Ammon's horn (tissue), 1 donor: ENCODE results near the gene EIF2B5.

Experiments used
- DNase-seq: peaks from one replicate; pipeline ENCODE4 v3.0.0-alpha.2; 2016; ENCODE audit warnings: low spot score

EIF2B5 gene

GRCh38 chr3:184174284-184174645 lies 39.1 kb downstream of the EIF2B5 start:
- DNase-seq, result no peak

- DNase-seq, result peak; percentile 99
Measured at GRCh38 chr3:184174646-184175492, 39.7 kb downstream of the EIF2B5 start, which contains the start of gene AP2M1. Gene AP2M1 (plus strand): TSS chr3:184174855. CDS start chr3:184176994, 2,139 bp downstream.

- DNase-seq, result no peak
Measured at GRCh38 chr3:184175506-184175905, 40.3 kb downstream of the EIF2B5 start.

DNA sequence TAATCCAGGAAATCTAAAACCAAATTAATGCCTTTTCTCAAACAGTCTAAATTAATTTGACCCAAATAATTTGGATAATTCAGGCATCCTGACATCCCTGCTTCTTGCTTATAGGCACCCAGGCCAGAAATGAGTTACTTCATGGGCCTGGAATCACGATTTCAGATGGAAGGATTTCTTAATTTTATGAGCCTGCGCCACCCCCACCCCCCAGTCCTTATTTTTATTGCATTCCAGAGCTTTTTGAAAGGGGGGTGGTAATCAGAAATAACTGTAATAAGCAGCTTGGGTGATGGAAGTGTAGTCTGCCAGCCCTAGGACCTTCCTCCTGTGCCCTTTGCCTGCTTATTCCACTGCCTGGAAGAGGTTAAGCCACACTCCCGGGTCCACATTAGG lies 40.8 kb downstream of the EIF2B5 start:
- DNase-seq, result no peak

DNA sequence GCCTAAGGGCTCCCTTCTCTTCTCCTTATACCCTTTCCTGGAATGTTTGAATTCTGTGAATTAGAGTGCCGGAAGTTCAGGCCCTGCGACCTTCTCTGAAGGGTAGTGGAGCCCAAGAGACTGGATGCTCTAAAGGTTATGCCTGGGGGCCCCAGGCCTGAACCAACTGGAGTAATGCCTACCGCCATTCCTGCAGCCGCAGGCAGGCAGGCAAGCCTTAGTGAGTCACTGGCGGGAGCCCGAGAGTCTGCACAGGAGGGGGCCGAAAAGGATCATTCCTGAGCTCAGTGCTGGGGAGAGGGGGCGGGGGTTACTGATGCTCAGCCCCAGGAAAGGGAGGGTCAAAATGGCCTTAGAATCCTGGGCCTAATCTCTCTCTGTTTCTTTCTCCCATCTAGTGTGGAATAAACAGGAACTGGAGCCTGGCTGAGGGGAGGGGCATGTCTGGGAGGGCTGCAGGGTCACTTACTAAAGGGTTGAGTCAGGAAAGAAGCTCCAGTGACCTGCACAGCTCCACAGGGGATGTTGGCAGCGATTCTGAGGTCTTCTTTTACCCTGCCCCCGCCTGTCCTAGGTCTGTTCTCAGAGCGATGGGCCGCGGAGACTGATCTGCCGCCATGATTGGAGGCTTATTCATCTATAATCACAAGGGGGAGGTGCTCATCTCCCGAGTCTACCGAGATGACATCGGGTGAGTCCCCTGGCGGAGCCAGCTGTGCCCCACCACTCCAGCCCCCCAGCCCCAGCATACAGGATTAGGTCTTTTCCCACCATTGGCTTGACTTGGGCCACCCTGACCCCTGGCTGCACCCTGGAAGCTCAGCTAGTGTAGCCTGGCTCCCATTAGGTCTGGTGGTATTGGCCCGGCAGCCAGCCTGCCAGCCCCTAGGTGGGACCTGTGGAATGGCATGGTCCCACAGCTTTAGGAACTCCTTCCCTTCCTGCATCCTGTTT lies 41.5 kb downstream of the EIF2B5 start:
- peak; percentile 52 for DNase-seq

DNA sequence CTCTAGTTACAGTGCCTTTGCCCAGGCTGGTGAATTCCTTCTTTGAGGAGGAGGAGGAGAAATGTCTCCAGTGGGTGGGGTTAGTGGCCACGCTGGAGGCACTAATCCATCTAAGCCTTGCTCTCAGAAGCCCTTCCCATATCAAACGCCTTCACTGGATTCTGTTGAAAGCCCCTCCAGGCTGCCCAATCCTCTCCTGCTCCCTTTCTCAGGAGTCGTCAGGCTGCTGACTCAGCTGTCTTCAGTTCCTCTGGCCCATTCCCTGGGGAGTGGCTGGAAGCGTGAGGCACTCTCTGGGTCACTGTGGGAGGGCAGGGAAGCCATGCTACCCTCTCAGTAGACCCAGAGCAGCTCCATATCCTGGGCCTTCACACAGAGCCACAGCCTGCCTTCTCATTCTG lies 42.2 kb downstream of the EIF2B5 start:
- DNase-seq, result no peak

DNA sequence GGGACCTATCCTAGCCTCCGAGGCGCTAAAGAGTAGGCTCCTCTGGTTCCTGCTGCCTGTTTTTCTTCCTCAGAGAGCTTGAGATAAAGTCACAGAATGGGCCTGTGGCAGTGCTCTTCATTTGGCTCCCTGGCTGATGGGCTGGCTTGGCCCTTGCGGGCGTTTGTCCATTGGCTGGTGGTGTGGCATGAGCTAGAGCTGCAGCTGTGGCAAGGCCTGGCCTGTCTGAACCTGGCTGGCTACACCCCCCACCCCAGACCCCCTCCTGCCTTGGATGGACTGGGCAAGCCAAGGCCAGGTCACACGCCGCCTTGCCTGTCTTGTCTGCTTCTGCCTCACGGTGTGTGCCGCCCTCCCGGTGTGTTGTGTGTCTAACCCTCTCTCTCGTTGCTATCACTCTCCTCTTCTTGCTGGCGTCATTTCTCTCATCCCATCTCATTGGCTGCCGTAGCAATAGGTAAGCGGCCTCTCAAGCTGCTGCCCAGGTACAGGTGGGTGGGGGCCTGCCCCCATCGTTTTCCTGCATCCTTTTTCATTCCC lies 42.7 kb downstream of the EIF2B5 start:
- DNase-seq, result no peak

GRCh38 chr3:184178521-184179138 lies 43.5 kb downstream of the EIF2B5 start:
- no peak for DNase-seq

- no peak for DNase-seq
Measured at GRCh38 chr3:184180165-184180564, 45.0 kb downstream of the EIF2B5 start.

DNA sequence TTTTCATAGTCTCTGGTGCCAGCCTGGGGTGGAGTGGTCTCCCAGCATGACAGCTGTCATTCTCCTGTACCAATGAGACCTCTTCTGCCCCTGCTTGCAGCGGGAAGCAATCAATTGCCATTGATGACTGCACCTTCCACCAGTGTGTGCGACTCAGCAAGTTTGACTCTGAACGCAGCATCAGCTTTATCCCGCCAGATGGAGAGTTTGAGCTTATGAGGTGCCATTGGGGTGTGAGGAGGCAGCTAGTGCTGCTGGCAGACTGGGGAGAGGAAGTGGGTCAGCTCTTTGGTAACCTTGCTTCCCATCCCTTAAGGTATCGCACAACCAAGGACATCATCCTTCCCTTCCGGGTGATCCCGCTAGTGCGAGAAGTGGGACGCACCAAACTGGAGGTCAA lies 46.4 kb downstream of the EIF2B5 start:
- DNase-seq, result no peak

DNA sequence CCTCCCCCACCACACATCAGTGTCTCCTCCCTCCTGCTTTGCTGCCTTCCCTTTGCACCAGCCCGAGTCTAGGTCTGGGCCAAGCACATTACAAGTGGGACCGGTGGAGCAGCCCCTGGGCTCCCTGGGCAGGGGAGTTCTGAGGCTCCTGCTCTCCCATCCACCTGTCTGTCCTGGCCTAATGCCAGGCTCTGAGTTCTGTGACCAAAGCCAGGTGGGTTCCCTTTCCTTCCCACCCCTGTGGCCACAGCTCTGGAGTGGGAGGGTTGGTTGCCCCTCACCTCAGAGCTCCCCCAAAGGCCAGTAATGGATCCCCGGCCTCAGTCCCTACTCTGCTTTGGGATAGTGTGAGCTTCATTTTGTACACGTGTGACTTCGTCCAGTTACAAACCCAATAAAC lies 48.5 kb downstream of the EIF2B5 start:
- DNase-seq, result no peak

DNA sequence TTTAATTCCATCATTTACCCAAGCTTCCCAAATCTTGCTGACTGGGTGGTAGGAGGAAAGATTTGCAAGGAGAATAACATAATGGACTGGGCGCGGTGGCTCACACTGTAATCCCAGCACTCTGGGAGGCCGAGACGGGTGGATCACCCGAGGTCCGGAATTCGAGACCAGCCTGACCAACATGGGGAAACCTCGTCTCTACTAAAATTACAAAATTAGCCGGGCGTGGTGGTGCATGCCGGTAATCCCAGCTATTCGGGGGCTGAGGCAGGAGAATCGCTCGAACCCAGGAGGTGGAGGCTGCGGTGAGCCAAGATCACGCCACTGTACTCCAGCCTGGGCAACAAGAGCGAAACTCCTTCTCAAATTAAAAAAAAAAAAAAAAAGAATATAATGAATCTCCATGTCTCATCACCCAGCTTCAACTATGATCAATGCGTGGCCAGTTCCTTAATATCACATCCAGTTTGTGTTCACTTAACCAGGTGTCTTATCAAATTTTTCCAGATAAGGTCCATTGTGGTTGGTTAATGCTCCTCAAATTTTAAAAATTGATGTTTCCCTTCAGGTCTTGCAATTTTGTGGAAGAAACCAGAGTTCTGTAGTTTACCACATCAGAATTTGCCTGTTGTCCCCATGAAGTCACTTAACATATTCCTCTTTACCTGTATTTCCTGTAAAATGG lies 49.5 kb downstream of the EIF2B5 start:
- DNase-seq, result no peak

GRCh38 chr3:184185461-184186183 lies 50.5 kb downstream of the EIF2B5 start:
- peak; percentile 99 for DNase-seq

- no peak for DNase-seq
Measured at GRCh38 chr3:184186184-184186901, 51.2 kb downstream of the EIF2B5 start, which contains the start of gene ABCF3. Gene ABCF3 (plus strand): TSS chr3:184186199. CDS start chr3:184186208, 9 bp downstream.

DNA sequence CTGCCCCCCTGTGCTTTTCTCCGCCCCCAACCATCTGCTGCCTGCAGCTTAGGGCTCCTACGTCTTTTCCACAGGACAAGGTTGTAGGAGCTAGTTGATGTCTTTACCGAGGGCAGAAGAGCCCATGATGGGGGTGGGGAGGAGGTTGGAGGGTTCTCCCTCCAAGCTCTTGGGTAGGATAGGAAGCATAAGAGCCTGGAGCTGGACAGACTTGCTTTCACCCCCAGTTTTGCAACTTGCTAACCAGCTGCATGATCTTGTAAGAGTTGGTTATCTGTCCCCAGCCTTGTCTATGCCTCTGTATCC lies 51.7 kb downstream of the EIF2B5 start:
- DNase-seq, result no peak

DNA sequence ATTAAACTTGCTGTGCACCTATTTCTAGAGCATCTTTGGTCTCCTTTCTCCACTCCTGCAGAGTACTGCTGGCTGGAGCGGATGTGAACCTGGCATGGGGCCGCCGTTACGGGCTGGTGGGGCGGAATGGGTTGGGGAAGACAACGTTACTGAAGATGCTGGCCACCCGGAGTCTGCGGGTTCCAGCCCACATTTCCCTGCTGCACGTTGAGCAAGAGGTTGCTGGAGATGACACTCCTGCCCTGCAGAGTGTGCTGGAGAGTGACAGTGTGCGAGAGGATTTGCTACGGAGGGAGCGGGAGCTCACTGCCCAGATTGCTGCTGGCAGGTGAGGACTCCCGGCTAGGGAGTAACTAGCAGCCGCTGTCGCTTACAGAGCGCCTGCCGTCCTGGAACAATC lies 52.9 kb downstream of the EIF2B5 start:
- DNase-seq, result no peak

DNA sequence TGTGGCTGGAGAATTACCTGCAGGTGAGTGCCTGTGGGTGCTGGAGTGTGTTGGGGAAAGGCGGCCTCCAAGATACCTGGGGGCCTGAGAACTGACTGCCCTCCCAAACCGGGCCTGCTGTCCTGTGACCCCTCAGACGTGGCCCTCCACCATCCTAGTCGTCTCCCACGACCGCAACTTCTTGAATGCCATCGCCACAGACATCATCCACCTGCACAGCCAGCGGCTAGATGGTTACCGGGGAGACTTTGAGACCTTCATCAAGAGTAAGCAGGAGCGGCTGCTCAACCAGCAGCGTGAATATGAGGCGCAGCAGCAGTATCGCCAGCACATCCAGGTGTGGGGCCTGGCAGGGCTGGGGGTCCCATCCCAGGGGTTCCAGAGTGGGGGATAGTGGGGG lies 54.3 kb downstream of the EIF2B5 start:
- DNase-seq, result no peak

DNA sequence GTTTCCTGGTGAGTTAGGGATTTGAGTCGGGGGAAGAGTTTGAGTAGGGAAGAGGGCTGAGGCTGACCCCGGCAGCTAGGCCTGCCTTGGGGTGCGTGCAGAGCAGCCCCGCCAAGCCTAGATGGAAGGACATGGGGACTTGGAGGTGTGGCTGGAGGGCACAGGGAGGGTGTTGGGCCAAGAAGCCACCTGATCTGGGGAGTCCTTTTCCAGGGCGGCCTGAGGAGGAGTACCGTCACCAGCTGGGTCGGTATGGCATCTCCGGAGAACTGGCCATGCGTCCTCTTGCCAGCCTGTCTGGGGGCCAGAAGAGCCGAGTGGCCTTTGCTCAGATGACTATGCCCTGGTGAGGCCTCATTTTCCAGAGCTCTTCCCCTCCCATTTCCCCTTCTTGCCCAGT lies 57.7 kb downstream of the EIF2B5 start:
- DNase-seq, result no peak

DNA sequence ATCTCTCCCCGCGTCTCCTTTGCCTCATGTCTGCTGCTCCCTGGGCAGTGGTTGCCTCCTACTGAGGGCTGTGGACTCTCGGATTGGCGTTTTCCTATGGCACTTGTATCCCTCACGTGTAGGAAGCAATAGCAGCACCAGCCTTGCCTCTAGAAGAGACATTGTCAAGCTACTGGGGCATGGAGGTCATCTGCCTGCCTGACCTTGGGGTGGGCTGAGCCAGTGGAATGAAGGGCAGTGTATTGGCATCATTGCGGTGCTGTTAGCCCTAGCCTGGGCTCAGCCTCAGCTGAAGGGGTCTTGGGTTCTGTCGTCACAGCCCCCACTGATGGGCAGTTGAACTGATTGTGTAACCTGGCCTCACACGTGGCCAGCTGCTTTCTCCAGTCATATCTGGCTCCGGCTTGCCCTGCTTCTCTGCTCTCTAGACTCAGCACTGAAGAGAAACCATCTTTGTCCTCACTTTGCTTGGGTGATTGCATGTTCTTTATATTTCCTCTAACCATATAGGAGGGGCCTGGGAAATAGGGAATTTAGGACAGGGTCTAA lies 58.9 kb downstream of the EIF2B5 start:
- DNase-seq, result no peak
